ENCODE data around the gene CCDC70.

- no peak for TF ChIP-seq ZNF513 (tag by site-specific recombination; IDR thresholded peaks at IDR 0.05)
- no peak for TF ChIP-seq ZBTB8A (tag by site-specific recombination; IDR thresholded peaks at IDR 0.05)
- no peak for TF ChIP-seq KLF16 (tag by site-specific recombination; IDR thresholded peaks at IDR 0.05)
Measured at GRCh38 chr13:51856027-51856736, 5.6 kb upstream of the CCDC70 start.

Measured in HEK293 (cell line).